Activated T-cell treated with anti-CD3 and anti-CD28 coated beads, Interleukin-2, amount 50 U/mL, for 72 hours (primary cell): ENCODE measurements around the gene TRIM29. TPM values are rescaled to one million over a fixed set of nuclear protein-coding genes. Genes with fewer than 3 reads are reported as not detected.

Source experiments
- ATAC-seq, 2 donors: fragments of 150-1000 bp; cut with Tn5 transposase; replicated peaks in 1 of 2; 2 replicates each; pipeline ENCODE4 v1.10.0; 2021; ENCODE audit warnings: moderate library complexity in 2 of 2, mild to moderate bottlenecking in 1 of 2
- DNase-seq, 2 donors: peaks; one replicate each; pipeline ENCODE4 v3.0.0; 2021 to 2022; ENCODE audit warnings: mixed read lengths in 1 of 2
- H3K27ac Mint-ChIP-seq: one replicate; pipeline ENCODE4 v1.8.0; 2022; ENCODE audit warnings: mild to moderate bottlenecking, moderate library complexity, mixed read lengths
- H3K27me3 Mint-ChIP-seq: one replicate; pipeline ENCODE4 v1.8.0; 2022; ENCODE audit warnings: low read depth, mixed read lengths
- H3K36me3 Mint-ChIP-seq, 2 donors: one replicate each; pipeline ENCODE4 v1.8.0; 2022; ENCODE audit warnings: mixed read lengths in 2 of 2, mild to moderate bottlenecking in 1 of 2; ENCODE audit not compliant: insufficient read depth in 2 of 2
- H3K4me1 Mint-ChIP-seq: one replicate; pipeline ENCODE4 v1.8.0; 2022; ENCODE audit warnings: low read depth, mixed read lengths
- H3K4me3 Mint-ChIP-seq, 2 donors: one replicate each; pipeline ENCODE4 v1.8.0; 2022; ENCODE audit warnings: mild to moderate bottlenecking in 2 of 2, mixed read lengths in 2 of 2, moderate library complexity in 2 of 2
- H3K9me3 Mint-ChIP-seq, 2 donors: one replicate each; pipeline ENCODE4 v1.8.0; 2022; ENCODE audit warnings: mixed read lengths in 2 of 2
- total RNA-seq, 2 donors: library from RNA; stranded (reverse); gene quantifications; one replicate each; pipeline ENCODE4 v1.2.3, GENCODE V29; 2022

Gene TRIM29
- total RNA-seq, 2 donors from 2014 or later: not detected

- no peak for ATAC-seq
- H3K36me3 Mint-ChIP-seq: no peaks in the 10 kb centered on the region
- H3K9me3 Mint-ChIP-seq: no peaks in the 10 kb centered on the region
- DNase-seq: no peak
- H3K4me3 Mint-ChIP-seq: no peak overlapping the region
- H3K4me1 Mint-ChIP-seq: no peaks in the 10 kb centered on the region
- no peaks in the 10 kb centered on the region for H3K27me3 Mint-ChIP-seq
- H3K27ac Mint-ChIP-seq: no peak overlapping the region
Measured at GRCh38 chr11:120061761-120062560, 76.0 kb downstream of the TRIM29 start.

Other genes with a start within 250 kb of the TRIM29 start
- 1 to 10 TPM; 1.2 to 2.4 TPM for gene OAF, start 72.9 kb upstream of the TRIM29 start, total RNA-seq
- under 1 TPM; 0.14 to 0.39 TPM for gene POU2F3, start 102.0 kb upstream of the TRIM29 start, total RNA-seq
- gene TLCD5, start 187.2 kb upstream of the TRIM29 start, total RNA-seq: 1 to 10 TPM; 2.0 to 2.8 TPM
- 10 to 100 TPM; 16.1 to 20.5 TPM for gene ARHGEF12, start 198.3 kb upstream of the TRIM29 start, total RNA-seq